GM18502 (cell line): ENCODE results near the gene SH3PXD2A.

ENCODE experiments used
- ATAC-seq: cut with Tn5 transposase; IDR thresholded peaks from one replicate; pipeline ENCODE4 v1.9.1; 2021; ENCODE audit warnings: mild to moderate bottlenecking; ENCODE audit not compliant: unreplicated experiment, poor library complexity

SH3PXD2A gene

GRCh38 chr10:103660364-103661197 is 194.8 kb downstream of the SH3PXD2A start:
- ATAC-seq, result no peak

- ATAC-seq, result peak; percentile 84
Observed at GRCh38 chr10:103659674-103660363, 195.6 kb downstream of the SH3PXD2A start.

- no peak for ATAC-seq
Observed at GRCh38 chr10:103658049-103658577, 197.3 kb downstream of the SH3PXD2A start.

GRCh38 chr10:103657061-103657591 is 198.2 kb downstream of the SH3PXD2A start:
- no peak for ATAC-seq

- ATAC-seq, result no peak
Observed at GRCh38 chr10:103654925-103655324, 200.5 kb downstream of the SH3PXD2A start.

- ATAC-seq, result no peak
Observed at GRCh38 chr10:103653581-103654037, 201.8 kb downstream of the SH3PXD2A start.

GRCh38 chr10:103652599-103653281 is 202.6 kb downstream of the SH3PXD2A start:
- no peak for ATAC-seq

GRCh38 chr10:103651783-103652476 is 203.4 kb downstream of the SH3PXD2A start:
- no peak for ATAC-seq

GRCh38 chr10:103651333-103651732 is 204.0 kb downstream of the SH3PXD2A start:
- no peak for ATAC-seq

GRCh38 chr10:103649654-103650423 is 205.5 kb downstream of the SH3PXD2A start:
- ATAC-seq, result no peak

GRCh38 chr10:103648636-103649532 is 206.5 kb downstream of the SH3PXD2A start:
- ATAC-seq, result no peak

- no peak for ATAC-seq
Observed at GRCh38 chr10:103648251-103648635, 207.1 kb downstream of the SH3PXD2A start.

- ATAC-seq, result no peak
Observed at GRCh38 chr10:103646304-103646703, 209.1 kb downstream of the SH3PXD2A start.

- no peak for ATAC-seq
Observed at GRCh38 chr10:103645141-103646054, 210.0 kb downstream of the SH3PXD2A start.

GRCh38 chr10:103643381-103643780 is 212.0 kb downstream of the SH3PXD2A start:
- ATAC-seq, result no peak

- no peak for ATAC-seq
Observed at GRCh38 chr10:103641326-103641725, 214.1 kb downstream of the SH3PXD2A start.
